HG03280 (cell line): ENCODE measurements around the gene TTC23L.
"Not testable (repeated sequence)": the region's sequence is repeated elsewhere in the genome, so short reads cannot be mapped to it uniquely, and the experiment has no call there.

Experiments used
- ATAC-seq: cut with Tn5 transposase; IDR thresholded peaks from one replicate; pipeline ENCODE4 v1.9.1; 2021; ENCODE audit warnings: mild to moderate bottlenecking, moderate library complexity; ENCODE audit not compliant: unreplicated experiment

Gene TTC23L

DNA sequence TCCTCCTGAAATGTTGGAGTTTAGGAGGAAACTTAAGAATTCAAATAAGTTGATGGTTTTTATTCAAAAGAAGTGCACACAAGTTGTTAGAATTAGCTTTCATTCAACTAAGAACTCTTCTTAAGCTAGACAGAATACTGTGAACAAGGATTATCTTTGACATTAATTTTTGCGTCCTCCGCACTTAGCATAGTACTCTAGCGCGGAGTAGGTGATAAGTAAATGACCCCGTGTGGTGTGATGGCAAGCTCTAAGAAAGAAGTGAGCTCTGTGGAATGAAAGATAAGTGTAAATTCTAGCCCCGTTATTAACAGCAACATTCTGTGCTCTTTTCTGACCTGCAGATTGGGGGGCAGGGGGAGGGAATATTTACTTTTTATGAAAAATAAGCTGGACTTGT lies 77.6 kb downstream of the TTC23L start:
- ATAC-seq: no peak

DNA sequence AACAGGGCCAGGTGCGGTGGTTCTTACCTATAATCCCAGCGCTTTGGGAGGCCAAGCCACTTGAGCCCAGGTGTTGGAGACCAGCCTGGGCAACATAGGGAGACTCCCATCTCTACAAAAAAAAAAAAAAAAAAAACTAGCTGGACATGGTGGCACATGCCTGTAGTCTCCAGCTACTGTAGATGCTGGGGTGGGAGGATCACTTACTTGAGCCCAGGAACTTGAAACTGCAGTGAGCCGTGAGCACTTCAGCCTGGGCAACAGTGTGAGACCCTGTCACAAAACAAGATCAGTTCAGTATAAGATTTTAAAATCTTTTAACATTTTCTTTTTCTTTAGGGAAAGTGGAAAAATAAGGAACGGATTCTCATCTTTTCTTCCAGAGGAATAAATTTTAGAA lies 79.1 kb downstream of the TTC23L start:
- no peak for ATAC-seq

GRCh38 chr5:34919077-34919476 lies 80.1 kb downstream of the TTC23L start:
- ATAC-seq: no peak

GRCh38 chr5:34923256-34923655 lies 84.3 kb downstream of the TTC23L start:
- ATAC-seq: not testable (repeated sequence)

DNA sequence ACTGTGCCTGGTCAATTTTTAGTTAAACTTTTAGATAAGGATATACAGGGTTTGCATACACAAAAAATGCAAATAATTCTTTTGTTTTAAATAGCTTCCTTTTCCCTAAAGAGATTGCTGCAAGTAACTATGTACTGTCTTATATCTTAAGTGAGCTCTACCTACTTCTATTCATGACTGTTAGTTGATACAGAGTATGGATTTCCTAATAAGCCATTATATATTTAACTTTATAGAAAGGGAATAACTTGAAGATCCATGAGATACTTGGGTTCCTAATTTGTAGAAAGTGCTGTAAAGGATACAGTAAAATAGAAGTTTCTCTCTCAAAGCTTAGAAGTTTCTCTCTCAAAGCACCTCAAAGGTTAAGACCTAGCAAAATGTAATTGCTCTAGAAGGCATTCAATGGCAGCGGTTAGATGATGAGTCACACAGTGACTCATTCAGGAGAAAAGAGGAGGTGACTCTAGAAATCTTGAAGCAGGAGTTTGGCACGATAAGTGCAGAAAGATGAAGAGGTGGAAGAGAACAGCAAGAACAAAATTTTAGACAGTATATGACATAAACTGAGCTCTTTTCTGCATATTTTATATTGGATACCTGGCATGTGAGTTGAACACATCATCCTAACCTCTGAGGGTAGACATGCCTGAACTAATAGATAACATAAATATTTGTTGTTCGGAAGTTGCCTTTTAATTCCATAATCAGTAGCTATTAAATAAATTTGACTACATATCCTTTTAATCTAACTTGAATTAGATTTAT lies 84.9 kb downstream of the TTC23L start:
- peak; percentile 53 for ATAC-seq

DNA sequence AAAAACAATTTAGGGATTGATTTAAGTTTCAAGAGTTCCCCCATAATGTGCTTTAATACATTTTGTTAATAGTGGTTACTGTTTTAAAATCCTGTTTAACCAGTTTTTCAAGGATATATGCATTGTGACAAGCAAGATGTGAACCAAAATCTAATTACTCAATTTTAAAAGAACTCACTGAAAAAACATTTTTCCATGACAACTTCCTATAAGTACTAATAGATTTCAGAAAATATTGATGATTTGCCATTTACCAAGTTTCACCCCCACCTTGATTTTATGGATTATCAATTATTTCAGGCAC lies 85.5 kb downstream of the TTC23L start:
- no peak for ATAC-seq

- ATAC-seq: no peak
Measured at GRCh38 chr5:34926318-34926888, 87.4 kb downstream of the TTC23L start.

DNA sequence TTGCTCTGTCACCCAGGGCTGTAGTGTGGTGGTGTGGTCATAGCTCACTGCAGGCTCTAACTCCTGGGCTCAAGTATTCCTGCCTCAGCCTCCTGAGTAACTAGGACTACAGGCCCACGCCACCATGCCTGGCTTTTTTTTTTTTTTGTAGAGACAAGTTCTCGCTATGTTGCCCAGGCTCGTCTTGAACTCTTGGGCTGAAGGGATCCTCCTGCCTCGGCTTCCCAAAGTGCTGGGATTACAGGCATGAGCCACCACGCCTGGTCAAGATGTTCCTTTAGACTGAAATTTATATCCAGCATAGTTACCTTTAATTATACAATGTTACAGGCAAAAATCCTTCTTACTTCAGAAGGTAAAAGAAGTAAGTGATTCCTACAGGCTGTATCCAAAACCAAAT lies 88.8 kb downstream of the TTC23L start:
- no peak for ATAC-seq

DNA sequence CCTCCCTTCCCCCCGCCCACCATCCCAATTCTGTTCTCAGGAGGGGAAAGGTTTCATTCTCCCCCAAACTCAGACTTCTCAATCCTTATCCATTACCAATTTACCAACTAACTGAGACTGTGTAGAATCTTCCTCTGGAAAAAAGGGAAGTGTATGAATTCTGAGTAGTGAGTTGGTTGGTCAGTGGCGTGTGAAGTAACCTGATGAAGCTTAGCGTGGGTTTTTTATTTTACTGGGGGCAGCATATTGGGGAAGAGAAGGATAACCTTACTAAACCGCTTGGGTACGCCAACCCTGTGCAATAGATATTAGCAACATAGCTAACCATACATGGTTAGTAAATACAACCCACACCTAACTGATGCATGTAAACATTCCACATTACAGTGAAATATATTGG lies 89.3 kb downstream of the TTC23L start:
- no peak for ATAC-seq

DNA sequence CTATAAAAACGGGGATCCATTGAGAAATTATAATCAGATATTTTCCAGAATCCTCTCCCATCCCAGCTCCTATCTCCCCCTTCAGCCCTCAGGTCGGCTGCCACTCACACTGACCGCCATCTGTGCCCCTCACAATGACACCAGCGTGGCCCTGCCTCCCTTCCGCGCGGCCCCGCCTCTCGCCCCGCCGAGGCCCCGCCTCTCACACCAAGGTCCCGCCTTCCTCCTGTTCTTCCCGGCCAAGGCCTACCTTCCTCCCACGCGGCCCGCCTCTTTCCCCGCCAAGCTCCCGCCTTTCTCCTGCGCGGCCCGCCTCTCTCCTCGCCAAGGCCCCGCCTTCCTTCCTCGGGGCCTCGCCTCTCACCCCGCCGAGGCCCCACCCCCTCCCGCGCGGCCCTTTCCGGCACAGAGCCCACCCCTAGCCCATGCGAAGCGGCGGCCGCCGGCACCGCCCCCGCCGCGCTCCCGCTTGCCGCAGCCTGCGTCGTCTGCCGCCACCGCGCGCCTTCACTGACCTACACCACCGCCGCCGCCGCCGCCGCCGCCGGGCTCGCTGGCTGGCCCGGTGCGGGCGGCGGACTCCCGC lies 90.3 kb downstream of the TTC23L start, which contains the start of gene DNAJC21:
Gene DNAJC21 (plus strand): TSS at position 426 of the 586 bp plus-strand sequence. CDS start 261 bp downstream, outside the sequence.
- ATAC-seq: peak; percentile 92

DNA sequence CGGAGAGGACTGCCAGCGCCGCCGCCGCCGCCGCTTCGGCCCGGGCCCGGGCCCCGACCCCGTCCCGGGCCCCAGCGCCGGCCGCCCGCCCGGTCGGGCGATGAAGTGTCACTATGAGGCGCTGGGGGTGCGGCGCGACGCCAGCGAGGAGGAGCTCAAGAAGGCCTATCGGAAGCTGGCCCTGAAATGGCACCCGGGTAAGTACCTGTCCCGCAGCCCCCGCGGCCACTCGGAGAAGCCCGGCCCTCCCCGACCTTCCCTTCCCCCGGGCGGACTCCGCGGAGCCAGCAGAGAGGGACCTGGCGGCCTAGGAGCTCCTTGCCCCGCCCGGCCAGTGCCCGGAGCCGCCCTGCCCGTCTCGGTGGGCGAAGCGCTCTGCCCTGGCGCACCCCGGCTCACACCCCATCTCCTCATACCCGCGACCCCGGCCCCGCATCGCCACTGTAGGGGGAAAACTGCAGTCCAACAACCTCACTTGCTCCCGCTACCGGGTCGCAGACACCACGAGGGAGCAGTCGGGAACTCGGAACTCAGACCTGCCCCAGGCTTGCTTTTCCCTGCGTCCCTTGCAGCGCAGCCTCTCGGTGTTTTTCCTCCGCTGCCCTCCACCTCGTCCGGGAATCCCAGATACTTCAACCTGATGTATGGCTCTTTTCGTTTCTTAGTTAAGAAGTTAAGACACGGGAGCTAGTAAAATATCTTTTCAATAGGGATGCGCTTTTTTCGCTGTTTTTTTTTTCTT lies 90.9 kb downstream of the TTC23L start:
- peak; percentile 78 for ATAC-seq

DNA sequence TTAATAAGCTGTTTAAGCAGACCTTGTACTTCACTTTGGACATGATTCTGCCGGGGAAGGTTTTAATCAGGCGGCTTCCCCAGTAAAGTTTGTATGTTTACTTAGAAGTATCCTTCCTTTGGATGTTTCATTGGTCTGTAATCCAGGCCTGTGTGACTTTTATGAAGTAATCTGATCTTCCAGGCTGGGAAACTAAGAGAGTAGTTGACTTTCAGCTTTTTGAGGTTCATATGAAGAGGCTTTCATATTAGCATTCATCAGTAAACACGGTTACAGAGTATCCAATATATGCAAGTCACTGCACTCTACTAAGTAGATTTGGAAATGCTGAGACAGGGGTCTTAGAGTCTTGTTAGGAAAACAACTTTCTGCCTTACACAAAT lies 91.5 kb downstream of the TTC23L start:
- no peak for ATAC-seq

DNA sequence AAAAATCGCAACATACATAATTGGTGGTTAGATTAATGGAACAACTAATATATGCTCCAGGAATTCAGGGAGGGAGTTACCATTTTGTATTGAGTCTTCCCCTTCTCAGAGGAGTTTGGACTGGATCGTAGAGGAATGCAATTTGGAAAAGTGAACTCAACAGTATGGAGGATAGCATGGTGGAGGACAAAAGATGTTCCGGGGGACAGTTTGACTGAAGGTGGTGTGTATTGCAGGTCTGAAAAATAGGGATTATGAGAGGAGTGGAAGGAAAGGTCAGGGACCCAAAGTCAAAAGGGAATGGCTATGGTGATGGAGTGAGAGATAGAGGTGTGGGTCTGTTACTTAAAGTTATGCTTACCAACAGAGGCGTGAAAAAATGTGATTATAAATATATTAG lies 91.9 kb downstream of the TTC23L start:
- ATAC-seq: no peak

- no peak for ATAC-seq
Measured at GRCh38 chr5:34932947-34933346, 94.0 kb downstream of the TTC23L start.

DNA sequence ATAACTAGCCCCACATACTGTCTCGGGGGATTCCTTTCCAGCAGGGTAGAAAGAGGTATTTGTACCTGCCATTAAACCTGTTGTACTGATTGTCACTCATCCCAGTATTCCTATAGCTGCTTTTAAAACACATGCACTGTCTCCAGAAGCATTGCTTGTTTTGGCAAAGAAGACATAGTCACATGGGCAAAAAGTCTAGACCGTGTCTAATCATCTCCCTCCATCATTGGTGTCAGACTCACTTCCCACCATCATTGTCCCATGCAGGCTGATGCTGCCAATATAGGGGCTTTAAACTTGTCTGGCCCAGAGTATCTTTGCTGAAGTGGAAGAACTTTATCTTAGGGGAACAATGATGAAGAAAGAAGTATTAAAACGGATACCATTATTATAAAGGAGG lies 103.0 kb downstream of the TTC23L start:
- ATAC-seq: no peak

GRCh38 chr5:34944044-34944443 lies 105.1 kb downstream of the TTC23L start:
- ATAC-seq: no peak

DNA sequence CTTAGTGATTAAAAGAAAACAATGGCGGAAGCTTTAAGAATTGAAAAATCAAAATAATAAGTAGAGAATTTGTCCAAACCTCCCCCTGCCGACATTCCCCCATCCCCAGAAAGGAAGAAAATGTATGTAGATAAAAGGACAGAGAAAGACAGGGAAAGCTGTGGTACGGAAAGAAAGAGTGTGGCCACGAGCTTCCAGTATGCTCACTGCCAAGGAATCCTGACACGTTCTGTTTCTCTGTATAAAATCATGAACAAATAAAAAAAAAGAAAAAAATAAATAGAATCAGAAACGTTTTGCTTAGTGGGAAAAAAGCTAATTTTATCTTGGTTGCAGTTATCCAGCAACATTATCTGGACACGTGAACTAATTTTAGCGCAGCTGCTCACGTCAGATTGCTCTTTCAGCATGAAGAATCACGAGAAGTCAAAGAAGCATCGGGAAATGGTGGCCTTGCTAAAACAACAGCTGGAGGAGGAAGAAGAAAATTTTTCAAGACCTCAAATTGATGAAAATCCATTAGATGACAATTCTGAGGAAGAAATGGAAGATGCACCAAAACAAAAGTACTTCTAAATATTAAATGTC lies 105.6 kb downstream of the TTC23L start:
- ATAC-seq: no peak
